ENCODE results near the gene UCK2.

UCK2 gene

DNA sequence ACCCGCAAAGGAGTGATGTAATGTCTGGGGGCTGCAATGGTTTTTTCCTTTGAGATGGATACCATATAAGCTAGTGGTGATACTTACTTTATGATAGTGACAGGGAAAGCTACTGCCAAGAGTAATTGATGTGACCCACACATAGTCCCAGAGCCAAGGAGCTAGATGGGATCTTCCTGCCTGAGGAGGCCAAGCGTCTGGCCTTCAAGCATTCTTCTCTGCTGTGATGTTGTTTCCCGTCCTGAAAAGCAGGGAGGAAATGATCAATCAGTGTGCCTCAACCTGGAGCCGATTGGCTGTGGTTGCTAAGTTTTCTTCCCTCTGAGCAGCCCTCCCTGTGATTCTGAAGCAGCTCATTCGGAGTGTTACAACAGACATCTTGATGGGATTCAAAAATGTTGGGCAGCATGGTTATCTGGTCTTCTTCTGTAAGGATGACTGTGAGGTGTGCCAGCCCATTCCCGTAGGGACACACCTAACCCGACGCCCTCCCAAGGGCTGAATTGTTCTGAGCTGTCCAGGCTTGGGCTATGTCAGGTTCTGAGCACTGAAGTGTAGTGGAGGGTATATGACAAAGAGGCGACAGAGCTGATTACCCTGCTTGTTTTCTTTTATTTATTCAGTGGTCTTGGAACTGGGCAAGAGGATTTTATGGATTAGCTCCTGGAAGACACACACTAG, 56.7 kb downstream of the UCK2 start:
- no peak for DNase-seq

DNA sequence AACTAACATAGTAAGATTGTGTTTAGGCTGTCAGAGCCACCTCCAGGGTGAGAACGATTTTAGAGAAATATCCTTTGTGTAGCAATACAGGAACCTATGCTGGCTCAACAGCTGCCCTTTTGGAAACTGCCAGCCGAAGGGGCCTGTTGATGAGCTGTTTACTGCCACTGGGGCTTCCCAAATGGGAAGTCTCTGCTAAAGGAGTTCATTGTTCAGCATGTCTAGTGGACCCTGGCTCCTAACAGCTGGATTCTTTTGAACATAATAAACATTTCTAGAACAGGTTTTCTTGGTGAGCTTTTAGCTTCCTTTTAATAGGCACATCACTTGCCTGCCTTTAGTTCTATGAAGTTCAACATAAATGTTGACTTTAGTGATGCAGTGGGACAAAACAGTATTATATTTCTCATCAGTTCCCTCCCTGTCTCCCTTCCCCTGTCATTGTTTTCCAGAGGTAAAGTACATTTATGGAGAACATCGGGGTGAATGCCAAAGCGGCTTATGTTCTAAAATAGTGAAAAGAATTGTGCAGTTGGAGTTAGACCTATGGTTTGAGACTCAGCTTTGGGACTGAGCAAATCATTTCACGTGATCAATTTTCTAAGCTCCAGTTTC, 57.4 kb downstream of the UCK2 start:
- DNase-seq, result no peak

DNA sequence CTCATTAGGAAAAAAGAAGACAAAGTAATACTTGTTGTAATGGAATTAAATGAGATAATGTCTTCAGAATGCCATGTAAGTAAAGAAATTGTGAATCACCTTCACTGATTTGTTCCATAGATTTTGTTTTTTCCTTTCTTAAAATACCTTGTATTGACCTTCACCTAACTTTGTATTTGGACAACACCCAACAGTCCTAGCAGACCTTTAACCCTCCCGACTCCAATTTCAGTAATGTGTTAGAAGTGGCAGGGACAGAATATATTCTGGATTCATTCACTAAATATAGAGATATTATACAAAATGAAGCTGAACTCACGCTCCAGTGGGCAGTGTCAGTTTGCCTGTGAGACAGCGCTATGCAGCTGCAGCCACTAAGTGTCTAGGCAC, 57.9 kb downstream of the UCK2 start:
- DNase-seq, result no peak

GRCh38 chr1:165886193-165886592, 58.8 kb downstream of the UCK2 start:
- no peak for DNase-seq

GRCh38 chr1:165886983-165887382, 59.6 kb downstream of the UCK2 start:
- no peak for DNase-seq

DNA sequence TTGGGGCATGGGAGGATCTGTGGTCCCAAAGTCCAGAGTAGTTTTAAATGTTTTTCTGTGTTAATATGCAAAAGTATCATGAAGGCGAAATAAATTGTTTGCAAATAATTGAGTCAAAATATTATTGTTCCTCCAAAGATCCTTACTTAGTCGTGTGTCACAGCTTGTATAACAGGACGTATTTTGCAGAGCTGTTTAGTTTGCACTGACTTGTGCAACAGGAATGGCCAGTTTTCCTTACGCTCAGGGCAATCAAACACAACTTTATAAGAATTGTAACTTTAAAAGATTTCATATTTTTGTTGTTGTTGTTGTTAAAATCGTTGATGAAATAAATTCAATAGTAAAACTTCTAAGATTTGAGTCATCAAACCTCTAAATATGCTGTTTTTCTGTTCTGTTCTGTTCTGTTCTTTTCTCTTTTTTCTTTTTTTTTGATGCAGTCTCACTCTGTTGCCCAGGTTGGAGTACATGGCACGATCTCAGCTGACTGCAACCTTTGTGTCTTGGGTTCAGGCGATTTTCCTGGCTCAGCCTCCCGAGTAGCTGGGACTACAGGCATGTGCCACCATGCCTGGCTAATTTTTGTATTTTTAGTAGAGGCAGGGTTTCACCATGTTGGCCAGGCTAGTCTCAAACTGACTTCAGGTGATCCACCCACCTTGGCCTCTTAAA, 60.6 kb downstream of the UCK2 start:
- DNase-seq, result no peak

GRCh38 chr1:165888552-165888920, 61.1 kb downstream of the UCK2 start:
- DNase-seq, result no peak

DNA sequence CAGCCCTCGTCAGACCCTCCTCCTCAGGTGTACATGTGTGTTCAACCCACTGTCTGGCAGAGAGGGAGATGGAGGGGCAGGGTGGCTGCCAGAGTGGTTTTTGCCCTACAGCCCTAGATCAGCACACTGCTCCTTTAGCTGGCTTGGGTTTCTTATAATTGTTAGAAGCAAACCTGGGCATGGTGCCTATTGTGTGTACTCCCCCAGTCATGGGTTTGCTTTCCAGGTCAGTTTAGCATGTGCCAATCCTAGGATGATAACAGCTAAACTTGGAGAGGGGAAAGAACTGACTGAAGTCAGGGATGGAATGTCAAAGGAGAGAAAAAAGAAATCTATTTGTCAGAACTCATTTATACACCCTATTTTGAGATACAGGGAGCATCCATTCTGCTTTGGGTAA, 63.3 kb downstream of the UCK2 start:
- DNase-seq, result no peak

DNA sequence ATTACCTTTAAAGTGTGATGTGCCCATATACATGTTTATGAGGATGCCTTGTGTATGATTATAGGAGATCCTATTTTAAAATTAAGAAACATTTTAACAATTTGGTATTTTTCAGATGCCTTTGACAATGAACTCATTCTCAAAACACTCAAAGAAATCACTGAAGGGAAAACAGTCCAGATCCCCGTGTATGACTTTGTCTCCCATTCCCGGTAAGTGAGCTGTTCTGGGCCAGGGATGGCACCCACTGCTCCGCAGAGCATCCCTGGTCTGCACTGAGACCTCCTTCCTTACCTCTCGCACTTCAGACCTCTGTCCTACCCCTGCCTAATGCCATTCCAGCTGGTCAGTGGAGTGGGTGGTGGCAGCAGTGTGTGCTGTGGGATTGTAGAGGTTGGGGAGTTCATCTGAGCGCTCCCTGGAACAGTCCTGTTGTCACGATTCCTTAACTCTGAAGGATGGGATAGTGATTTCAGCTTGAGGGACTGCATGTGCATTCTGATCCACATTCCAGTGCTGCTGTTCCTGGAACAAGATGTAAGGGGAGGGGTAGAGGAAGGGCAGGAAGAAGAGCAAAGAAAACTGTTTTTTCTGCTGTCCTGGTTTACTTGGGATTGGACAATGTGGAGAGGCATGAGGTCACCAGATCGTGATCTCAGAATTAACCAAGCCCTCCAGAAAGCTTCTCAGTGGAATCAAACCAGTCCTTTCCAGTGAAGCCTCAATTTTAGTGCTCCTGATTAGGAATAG, 63.9 kb downstream of the UCK2 start:
- DNase-seq, result no peak

- DNase-seq, result no peak
Measured at GRCh38 chr1:165892935-165893334, 65.5 kb downstream of the UCK2 start.

GRCh38 chr1:165893507-165893906, 66.1 kb downstream of the UCK2 start:
- DNase-seq, result no peak

- DNase-seq, result no peak
Measured at GRCh38 chr1:165894591-165894990, 67.2 kb downstream of the UCK2 start.

DNA sequence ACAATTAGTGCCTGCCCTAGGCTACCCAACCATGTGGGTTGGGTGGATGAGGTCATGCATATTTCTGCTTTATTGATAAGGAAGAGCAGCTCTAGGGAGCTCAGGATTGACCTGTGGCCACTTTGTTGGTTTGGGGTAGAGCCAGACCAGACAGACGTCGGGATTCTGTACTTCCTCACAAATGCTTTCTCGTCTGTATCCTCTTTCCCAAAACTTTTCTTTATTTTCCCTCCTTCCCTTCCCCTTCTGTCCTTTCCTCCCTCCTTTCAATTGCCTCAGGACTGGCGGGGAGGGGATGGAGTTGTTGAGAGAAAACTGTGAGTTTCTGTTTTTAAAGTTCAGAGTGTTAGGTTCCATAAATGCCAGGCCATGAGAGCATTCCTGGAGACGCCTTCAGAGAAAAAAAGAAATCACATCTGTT, 68.0 kb downstream of the UCK2 start:
- DNase-seq, result no peak

DNA sequence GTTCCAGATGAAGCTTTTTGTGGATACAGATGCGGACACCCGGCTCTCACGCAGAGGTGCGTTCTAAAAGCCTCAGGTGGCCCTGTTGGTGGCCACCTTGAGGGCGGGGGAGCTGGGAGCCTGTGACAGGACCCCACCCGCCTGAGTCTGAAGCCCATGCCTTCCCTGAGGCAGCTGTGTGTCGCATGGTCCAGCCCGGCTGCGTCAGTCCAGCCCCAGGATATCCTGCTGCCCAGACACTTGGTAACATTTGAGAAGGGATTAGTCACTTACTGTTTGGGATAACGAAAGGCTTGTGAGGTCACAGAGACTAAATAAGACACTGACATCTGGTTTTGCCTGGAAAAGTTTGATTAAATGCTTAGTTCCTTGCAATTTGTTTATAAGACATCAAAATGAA, 68.9 kb downstream of the UCK2 start:
- no peak for DNase-seq

DNA sequence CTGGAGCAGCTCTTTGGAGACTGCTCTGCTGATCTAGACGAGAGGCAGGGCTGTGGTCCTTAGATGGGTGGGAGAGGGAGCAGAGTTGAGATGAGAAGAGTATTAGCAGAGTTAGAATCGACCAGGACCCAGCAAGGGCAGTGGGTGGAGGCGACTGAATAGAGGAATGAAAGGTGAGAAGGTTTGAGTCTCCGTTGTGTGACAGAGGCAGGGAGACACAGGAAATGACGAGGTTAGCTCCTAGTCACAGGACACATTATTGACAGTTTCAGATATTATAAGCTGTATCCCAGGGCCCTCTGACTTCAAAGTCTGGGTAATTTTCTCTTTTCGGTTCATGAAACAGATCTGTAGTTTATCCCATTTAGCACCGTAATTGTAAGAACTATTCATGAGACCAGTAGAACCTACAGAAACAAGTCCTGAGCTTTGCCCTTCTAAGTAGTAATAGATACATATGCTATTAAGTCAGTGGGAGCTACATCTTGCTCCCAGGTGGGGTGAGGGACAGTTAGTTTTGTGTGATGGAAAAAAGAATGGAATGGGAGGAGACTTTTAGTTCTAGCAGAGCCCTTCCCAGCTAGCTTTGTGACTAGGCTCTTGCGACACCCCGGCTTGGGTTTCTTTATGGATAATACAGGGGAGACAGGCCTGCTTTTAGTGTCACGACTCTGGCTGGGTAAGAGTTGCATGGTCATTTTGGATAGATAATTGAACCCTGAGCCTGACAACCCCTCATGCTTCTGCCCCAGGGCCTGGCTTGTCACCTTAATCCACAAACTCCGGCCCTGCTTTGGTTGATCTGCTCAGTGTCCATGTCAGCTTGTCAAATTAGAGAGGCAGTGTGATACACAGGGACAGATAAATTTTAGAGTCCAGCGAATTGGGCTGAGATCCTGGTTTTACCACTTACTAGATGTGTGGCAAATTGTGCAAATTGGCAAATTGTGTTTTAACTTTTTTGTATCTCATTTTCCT, 70.2 kb downstream of the UCK2 start:
- DNase-seq, result no peak

DNA sequence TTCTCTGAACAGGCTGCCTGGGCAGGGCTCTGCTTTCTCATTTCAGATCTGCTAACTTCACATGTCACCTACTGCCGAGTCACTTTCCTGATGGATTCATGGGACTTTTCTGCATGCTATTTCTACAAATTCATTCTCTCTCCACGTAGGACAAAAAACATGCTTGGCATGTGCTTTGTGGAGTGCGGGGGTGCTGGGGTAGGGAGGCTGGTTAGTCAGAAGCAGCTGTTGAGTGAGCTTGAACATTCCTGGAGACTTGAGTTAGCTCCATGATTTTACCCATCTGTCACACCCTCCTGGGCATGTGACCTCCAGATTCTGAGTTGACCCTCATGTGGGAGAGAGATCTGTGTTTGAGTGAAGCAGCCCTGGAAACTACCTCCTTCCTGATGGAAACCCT, 71.4 kb downstream of the UCK2 start:
- no peak for DNase-seq

- no peak for DNase-seq
Measured at GRCh38 chr1:165899461-165899941, 72.1 kb downstream of the UCK2 start.

GRCh38 chr1:165900576-165901380, 73.4 kb downstream of the UCK2 start:
- no peak for DNase-seq

DNA sequence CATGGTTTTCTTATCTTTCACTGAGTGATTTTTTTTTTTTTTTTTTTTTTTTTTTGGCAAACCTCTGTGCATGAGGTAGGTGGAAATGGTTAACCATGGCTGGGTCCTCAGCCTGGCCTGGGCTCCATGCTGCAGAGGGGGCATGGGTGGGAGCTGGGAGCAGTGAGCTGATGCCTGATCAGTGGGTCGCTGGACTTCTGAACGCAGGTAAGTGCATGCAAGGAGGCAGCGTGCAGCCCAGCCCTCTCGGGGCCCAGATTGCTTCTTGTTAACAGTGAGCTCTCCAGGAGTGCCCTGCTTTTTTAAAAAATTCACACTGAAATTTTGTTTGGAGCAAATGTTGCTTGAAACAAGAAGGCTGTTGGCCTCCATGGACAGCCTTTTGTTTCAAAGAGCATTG, 75.2 kb downstream of the UCK2 start:
- DNase-seq, result no peak

- no peak for DNase-seq
Measured at GRCh38 chr1:165903672-165904071, 76.3 kb downstream of the UCK2 start.

DNA sequence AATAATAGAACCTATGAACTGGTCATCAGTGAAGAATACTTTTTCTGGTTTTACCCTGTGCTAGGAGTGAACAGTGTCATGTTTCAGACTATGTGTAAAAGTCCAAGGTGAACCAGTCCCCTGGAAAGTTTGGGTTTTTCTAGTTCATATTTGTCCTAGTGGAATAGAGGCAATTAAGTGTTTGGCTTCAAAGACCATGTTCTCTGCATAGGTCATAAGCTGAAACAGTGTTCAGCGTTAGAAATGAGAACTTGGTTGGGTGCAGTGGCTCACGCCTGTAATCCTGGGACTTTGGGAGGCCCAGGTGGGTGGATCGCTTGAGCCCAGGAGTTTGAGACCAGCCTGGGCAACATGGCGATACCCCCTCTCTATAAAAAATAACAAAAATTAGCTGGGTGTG, 77.5 kb downstream of the UCK2 start:
- DNase-seq, result no peak

DNA sequence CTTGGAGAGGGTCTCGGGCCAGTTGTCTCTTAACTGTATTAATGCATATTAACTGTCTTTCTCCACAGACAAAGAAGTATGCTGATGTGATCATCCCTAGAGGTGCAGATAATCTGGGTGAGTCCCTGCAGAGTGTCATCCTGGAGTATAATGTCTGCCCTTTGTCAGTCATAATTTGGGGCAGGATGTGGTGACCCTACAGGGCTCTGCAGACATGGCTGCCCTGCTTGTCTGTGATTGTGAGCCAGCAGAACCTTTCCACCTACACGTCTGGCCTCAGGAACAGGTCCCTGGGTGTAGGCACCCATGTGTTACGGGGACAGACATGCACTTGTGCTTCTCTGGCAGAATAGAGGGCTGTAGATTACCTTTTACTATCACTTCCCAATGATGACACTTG, 78.4 kb downstream of the UCK2 start:
- DNase-seq, result no peak
